HG02763 (cell line): ENCODE data around the gene HMOX2.

Source experiments
- ATAC-seq: cut with Tn5 transposase; IDR thresholded peaks from one replicate; pipeline ENCODE4 v1.9.1; 2021; ENCODE audit warnings: mild to moderate bottlenecking, moderate library complexity; ENCODE audit not compliant: unreplicated experiment

HMOX2 gene

DNA sequence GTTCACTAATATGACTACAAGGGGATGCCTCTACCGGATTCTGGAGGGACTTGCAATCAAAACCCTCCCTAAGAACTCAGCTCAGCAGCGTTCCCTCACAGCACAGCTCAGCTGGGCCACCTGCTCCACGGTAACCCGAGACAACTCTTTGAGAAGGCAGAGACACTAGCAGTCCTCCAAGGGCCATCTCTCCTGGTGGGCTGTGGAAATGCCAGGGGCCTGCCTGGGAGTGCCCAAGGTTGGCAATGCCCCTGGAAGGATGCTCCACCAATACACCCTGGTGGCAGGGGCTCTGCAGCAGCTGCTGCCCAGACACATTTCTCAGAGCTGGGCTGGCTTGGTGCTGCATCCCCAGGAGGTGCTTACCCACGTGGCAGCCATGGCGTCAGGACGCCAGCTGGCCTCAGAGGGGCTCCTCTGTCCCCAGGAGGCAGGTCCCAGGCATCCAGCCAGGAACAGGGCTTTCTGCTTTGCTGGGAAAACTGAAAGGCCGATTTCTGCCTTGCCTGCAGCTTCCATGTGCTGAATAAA, 45.9 kb downstream of the HMOX2 start:
- no peak for ATAC-seq

DNA sequence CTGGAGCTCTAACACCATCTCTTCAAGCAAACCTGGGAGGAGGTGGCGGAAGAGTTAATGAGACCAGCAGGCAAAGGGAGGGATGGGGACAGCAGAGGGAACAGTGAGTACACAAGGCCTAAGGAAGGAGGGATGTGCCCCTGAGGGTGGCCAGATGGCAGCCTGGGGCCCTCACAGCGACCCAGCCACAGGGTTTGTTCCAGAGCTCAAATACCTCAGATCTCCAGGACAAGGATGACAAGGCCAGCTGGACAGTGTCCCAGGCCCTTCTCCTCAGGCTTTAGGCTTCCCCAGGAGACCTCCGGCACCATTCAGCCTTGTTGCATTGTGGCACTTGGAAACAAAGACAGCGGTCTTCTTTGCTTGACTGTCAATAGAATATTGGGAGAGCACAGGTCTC, 47.5 kb downstream of the HMOX2 start:
- ATAC-seq = no peak

DNA sequence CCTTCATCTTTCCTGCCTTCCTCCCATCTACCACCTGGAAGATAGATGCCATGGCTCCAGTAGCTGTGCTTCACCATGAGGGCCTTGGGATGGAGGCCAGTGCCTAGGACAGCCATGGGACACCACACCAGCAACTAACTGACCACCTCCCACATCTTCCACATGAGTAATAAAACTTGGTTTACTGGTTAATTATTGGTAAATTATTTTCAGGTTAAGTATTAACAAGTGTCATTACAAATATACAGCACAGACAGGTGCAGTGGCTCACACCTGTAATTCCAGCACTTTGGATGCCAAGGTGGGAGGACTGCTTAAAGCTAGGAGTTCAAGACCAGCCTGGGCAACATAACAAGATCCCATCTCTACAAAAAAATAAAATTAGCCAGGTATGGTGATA, 48.4 kb downstream of the HMOX2 start:
- no peak for ATAC-seq

DNA sequence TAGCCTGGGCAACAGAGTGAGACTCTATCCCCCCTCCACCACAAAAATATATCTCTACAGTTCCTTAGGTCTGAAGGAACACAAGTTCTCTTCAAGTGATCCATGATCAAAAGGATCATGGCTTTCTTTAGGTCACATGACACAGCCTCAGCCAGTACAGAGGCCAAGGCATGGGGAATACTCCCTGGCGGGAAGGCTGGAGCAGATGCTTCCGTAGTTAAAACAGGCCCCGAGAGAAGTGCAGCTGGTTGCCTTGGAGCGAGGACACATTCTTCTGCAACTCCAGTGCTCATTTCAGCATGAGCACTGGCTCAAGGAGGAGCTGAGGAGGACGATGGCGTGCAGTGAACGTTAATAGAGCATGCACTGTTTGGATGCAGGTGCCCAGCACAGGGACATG, 48.9 kb downstream of the HMOX2 start:
- no peak for ATAC-seq

DNA sequence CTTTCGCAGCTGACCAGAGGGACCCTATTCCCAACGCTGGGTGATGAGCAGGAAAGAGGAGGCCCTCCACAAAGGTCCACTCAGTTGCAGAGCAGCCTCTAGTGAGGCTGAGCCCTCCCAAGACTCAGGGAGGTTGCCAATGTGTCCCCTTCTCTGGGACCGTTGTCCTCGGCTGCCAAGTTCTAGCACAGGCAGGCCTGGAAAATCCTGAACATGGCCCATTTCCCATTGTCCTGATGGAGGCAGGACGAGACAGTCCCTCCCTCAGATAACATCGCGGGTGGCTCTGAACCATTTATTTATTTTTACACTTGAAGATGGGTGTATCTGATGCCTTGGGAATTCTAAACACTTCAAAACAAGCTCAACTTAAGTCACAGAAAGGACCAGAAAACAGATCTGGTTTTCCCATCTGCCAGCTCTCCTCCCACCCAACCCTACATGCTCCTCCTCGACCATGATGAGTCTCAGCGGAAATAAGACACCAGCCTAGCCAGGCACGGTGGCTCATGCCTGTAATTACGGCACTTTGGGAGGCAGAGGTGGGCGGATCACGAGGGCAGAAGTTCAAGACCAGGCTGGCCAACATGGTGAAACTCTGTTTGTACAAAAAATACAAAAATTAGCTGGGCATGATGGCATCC, 49.6 kb downstream of the HMOX2 start:
- ATAC-seq = no peak

DNA sequence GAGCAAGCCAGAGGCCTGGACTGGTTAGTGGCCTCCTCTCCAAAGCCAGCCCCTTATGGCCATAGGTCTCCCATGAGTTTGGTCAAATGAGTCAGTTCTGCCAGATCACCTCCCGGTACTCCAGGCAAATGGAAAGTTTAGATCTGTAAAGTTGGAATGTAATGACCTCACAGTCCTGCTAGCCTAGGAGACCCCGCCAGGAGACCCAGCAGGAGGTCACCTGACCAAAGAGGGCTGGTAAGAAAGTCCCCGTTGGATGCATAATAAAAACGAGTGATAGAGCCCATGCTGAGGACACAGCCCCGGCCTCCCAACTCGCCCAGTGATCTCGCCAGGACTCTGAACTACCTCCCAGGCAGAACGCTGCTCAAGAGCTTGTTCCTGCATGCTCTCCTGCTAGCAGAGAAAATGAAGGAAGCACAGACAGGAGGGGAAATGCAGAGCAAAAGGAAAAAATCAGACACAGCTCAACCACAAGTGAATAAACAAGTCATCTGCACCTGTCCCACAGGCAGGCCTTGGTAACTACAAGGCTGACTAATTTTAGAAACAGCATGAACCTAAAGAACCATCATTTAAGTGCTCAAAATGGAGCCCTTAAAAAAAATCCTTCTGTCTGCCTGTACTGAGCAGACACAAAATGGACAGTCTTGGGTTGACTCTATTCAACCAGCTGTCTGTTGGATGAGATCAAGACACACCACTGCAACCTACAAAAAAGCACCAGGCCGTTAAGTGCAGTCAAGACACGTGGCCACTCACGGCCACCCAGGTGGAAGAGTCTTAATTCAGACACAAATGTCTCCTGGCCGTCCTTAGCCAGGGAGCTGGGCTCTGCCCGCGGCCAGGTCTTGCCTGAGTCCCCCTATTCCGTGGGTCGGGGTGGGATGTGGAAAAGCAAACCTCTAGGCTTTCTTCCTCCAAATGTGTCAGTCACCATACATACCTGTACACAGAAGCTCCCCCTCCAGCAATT, 53.2 kb downstream of the HMOX2 start:
- no peak for ATAC-seq

DNA sequence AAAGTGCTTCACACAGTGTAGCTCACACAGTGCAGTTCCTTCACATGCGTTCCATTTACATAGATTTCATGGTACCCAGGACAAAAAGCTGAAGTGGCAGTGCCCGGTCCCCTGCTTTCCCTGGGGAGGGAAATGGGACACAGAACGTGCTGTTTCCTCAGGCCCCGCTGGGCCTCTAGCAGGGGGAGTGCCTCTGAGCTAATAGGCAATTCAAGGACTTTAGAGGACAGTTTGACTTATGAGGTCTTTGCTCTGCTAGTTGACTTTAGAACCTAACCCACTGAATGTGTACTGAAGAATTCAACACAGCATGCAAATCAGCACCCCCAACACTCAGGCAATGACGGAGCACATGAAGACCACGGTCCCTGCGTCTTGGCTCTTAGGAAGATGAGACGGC, 55.6 kb downstream of the HMOX2 start:
- ATAC-seq = no peak

DNA sequence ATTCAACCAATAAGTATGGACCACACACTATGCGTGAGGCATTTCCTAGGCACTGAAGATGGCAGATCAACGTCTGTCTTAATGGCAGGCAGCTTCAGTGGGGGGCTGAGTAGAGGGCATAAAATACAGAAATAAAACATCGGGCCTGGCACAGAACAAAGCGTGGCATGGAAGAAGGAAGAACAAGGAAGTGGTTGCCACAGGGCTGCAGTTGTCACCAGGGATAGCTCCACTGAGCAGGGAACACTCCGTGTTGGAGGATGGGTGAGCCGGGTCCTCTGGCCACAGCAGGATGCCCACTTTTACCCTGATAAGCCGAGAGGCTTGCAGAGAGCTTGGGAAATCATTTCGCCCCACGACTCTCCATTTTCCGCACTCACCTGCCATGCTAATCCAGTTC, 56.0 kb downstream of the HMOX2 start:
- ATAC-seq = no peak

DNA sequence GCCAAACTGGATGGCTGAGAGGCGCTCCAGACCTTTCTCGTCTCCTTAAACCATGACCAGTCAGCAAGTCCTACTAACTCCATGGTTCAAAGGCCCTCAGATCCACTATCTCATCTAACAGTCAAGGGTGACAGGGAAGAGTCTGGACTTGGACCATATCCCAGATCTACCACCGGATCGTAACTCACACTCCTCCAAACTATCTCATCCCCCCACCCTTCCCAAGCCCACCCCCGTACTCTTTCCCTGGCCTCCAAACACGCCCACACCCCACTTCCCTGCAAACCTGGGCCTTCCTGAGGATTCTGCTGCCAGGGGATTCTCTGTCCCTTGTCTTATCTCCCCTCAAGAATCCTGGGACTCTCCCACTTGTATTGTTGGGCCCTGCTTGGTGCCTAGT, 57.3 kb downstream of the HMOX2 start:
- ATAC-seq = no peak

DNA sequence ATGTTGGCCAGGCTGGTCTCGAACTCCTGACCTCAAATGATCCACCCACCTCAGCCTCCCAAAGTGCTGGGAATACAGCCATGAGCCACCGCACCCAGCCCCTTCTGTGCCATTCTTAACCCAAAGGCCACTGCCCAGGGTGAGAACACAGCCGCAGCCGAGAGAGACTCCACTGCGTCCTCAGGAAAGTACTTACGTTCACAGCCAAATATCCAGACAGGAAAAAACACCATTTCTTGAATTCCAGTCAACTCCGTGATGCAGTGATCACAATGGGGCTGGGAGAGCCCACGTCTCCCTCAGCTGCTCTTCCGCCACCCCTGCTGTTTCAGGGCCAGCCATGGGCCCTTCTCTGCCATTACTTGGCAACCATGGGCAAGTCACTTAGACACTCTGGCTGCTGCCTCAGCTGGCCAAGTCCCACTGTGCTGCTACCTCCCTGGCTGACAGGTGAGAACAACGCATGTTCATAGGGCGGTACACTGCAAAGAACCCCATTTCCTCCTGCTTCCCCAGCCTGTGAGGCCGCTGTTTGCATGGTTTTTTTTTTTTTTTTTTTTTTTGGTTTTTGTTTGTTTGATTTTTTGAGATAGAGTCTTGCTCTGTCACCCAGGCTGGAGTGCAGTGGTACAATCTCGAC, 58.1 kb downstream of the HMOX2 start:
- no peak for ATAC-seq

DNA sequence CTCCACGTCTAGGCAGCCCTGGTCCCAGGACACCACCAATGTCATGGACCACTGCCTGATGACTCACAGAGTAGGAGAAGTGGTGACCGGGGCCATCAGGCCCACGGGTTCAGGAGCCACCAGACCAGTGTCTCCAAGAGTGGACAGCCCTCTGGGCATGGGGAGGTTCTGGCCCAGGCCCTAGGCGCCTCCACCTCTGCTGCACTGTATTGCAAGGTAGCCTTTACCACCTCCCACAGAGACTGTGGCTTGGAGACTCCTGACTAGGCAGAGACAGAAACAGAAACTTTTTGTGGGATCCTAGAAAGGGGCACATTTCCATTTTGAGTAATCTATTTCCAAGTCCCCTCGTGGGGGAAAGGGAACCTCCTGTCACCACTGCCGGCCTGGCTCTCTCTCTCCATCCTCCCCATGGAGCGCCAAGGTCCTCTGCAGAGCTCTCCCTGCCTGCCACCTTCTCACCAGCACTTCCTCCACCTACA, 59.5 kb downstream of the HMOX2 start:
- no peak for ATAC-seq

DNA sequence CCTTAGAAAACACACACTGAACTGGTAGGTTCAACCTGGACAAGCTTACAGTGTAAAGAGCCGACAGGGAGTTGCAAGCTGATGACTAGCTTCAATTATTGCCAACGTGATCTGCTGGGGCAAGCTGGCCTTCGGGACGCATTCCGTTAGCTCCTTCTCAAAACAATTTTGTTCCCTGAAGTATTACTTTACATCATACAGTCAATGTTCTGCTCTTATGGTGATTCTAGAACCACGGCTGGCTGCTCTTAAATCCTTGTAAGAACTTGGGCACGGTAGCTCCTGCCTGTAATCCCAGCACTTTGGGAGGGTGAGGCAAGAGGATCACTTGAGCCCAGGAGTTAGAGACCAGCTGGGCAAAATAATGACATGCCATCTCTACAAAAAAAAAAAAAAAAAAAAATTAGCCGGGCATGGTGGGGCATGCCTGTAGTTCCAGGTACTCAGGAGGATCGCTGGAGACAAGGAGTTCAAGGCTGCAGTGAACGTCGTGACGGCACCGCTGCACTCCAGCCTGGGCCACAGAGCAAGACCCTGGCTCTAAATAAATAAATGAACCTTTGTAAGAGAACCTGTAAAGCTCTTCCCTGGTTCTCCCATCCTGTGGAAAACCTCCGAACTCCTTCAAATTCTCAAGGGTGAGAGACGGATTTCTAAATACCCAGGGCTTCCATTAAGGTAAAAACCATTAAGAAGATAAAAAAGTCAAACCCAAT, 60.4 kb downstream of the HMOX2 start:
- ATAC-seq = no peak

DNA sequence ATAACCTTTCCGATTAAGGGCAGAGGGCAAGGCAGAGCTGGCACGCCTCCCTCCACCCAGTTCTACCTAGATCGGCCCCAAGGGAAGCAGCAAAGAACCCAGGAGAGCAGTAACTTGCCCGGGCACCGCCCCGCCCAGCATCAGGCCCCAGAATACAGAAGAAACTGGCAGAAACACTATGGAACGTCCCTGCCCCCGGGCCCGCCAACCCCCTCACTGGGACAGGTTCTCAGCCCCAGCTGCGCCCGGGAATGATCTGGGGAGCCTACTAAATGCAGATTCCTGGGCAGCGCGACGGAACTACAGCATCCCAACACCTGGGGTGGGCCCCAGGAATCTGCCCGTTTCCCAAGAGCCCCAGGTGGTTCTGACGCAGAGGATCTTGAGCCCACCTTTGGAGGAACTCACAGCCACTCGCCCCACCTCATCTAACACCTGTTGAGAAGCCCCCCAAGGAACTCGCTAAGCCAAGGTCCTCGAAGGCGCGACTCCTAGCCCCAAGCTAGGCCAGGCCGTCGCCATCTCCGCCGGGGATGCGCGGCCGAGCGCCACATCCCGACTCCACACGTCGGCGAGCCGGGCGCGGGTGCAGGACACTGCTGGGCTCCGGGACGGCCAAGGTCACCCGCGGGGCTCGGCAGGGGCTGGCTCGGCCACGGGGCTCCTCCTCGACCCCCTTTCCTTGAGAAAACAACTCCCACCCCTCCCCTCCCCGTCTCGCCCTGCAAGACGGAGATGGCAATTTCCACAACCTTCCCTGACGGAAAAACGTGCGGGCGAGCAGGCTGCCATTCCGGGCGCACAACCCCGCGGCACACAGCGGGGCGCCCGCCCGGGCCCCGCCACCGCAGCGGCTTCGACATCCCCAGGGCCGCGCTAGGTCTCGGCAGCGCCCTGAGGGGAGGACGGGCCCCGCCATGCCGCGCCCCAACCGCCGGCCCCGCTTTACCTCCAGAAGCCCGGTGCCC, 61.5 kb downstream of the HMOX2 start:
- ATAC-seq = peak; percentile 6

DNA sequence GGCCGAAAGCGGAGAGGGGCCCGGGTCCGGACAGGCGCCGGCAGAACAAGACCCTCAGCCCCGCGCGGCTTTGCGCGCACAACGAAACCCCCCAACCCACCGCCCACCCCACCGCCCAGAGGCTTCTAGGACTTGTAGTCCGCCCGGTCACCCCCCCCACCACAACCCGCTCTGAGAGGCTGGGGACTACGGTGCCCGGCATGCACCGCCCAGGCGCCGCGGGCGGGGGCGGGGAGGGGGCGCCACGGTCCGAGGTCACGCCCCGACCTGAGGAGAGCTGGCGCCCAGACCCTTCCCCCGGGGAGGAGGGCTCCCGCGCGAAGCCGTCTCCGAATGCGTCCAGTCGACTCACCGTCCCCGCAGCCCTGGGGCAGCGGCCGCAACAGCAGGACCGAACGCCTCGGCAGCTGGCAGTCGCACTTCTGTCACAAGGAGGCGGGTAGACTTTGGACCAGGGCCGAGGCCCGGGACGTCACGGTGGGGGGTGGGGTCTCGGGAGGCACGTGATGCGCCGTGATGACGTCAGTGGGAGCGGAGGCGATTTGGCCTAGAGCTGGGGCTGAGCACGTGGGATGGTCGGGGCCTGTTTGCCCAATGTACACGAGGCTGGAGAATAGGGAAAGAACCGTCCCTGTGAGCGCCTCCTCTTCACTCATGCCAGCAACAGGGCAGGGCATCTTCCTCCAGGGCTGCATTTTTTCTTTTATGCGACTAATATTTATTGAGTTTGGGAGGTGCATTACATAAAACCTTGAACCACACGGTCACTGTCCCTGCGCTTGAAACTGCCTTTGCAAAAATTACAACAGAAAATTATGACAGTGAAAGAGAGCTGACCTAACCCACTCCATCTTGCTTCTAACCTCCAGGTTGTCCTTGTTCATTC, 62.4 kb downstream of the HMOX2 start, which contains the start of gene CDIP1:
TSS of gene CDIP1 (minus strand) at position 424 of the 886 bp plus-strand sequence. CDS start 24,643 bp downstream, outside the sequence.
- ATAC-seq = peak; percentile 68

DNA sequence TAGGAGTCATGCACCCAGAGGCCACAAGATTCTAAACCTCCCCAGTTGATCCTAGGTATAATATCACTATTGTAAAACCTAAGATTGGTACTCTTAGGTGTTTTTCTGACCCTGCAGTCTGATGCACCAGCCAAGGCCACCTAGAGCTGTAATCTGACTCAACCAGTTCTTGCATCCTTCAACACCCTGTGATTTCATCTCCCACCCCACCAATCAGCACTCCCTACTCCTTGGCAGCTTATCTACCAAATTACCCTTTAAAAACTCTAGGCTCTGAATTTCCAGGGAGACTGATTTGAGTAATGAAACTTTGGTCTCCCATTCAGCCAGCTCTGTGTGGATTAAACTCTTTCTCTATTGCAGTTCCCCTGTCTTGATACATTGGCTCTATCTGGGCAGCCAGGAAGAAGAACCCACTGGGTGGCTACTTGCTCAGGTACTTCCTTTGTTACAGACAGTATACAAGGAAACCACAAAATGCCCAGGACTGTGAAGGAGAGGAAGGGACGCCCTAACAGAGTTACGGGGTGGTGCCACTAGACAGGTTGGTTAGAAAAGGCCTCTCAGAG, 63.6 kb downstream of the HMOX2 start:
- ATAC-seq = no peak

DNA sequence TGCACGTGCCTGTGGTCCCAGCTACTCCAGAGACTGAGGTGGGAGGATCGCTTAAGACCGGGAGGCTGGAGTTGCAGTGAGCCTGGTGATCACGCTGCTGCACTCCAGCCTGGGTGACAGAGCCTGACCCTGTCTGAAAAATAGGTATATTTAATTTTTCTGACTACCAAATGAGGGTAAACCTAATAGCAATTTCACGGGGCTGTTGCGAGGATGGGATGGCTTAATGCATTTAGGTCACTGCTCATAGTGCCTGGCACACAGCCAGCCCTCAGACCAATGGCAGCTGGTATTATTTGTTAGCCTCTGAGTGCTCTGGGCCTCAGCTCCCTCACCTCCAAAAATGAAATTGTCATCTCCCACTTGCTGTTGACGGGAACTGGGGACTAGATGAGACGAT, 68.3 kb downstream of the HMOX2 start:
- ATAC-seq = no peak

DNA sequence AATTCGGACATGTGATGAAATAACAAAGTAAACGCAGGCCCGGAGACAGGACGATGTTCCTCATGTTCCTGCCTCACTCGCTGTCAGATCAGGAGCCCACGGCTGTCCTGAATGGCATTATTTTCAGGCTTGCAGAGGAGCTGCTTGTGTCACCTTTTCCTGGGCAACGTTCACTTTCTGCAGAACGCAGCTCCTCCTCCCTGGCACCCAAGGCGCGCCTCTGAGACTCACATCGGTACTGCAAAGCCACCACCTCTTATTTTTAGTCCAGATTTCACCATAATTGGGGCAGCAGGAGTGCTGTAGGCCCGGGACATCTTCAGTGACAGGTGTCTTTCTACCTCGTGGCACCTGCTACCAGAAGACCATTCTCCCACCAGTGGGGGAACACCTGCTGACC, 71.9 kb downstream of the HMOX2 start:
- no peak for ATAC-seq

DNA sequence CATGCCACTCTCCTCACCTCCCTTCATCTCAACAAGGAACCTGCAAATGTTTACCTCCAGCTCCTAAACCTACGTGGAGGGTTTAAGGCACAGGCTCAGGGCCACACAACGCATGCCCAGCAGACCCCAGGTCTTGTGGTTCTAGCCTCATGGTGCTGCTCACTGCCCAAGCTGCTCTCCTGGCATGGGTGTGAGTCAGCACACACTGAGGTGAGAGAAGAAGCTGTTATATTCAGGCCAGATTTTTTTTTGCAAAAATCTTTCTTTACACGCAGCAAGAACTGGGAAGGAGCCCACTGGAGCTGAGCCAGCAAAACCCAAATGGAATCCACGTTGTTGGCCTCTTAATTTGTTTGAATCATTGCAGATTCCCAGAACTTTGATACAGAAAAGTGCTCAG, 74.4 kb downstream of the HMOX2 start:
- ATAC-seq = no peak
